ENCODE data around the gene CHAF1A. TPM values are rescaled to one million over a fixed set of nuclear protein-coding genes. Genes with fewer than 3 reads are reported as not detected.

CHAF1A gene
- total RNA-seq, 1 experiment from 2014 or later: 38.1 TPM

GRCh38 chr19:4367336-4367723 lies 35.1 kb upstream of the CHAF1A start:
- no peak for DNase-seq (ENCODE audit: low read depth)

GRCh38 chr19:4367781-4368127 lies 34.7 kb upstream of the CHAF1A start:
- DNase-seq (ENCODE audit: low read depth): no peak

- DNase-seq (ENCODE audit: low read depth): no peak
Observed at GRCh38 chr19:4368128-4368820, 34.2 kb upstream of the CHAF1A start.

- DNase-seq (ENCODE audit: low read depth): peak; percentile 30
Observed at GRCh38 chr19:4369109-4369887, 33.1 kb upstream of the CHAF1A start.

- DNase-seq (ENCODE audit: low read depth): no peak
Observed at GRCh38 chr19:4369888-4370260, 32.6 kb upstream of the CHAF1A start.

GRCh38 chr19:4370418-4371041 lies 31.9 kb upstream of the CHAF1A start:
- no peak for DNase-seq (ENCODE audit: low read depth)

GRCh38 chr19:4371247-4372164 lies 30.9 kb upstream of the CHAF1A start:
- no peak for DNase-seq (ENCODE audit: low read depth)

- no peak for DNase-seq (ENCODE audit: low read depth)
Observed at GRCh38 chr19:4372165-4373012, 30.1 kb upstream of the CHAF1A start.

GRCh38 chr19:4373013-4373367 lies 29.4 kb upstream of the CHAF1A start:
- DNase-seq (ENCODE audit: low read depth): no peak

- DNase-seq (ENCODE audit: low read depth): peak; percentile 58
Observed at GRCh38 chr19:4373601-4374497, 28.6 kb upstream of the CHAF1A start.

- DNase-seq (ENCODE audit: low read depth): peak; percentile 96
Observed at GRCh38 chr19:4374498-4375163, 27.8 kb upstream of the CHAF1A start.

- DNase-seq (ENCODE audit: low read depth): peak; percentile 88
Observed at GRCh38 chr19:4375164-4376027, 27.0 kb upstream of the CHAF1A start.

- no peak for DNase-seq (ENCODE audit: low read depth)
Observed at GRCh38 chr19:4376028-4376670, 26.3 kb upstream of the CHAF1A start.

- DNase-seq (ENCODE audit: low read depth): no peak
Observed at GRCh38 chr19:4376671-4376990, 25.8 kb upstream of the CHAF1A start.

GRCh38 chr19:4376991-4377781 lies 25.3 kb upstream of the CHAF1A start:
- DNase-seq (ENCODE audit: low read depth): peak; percentile 92

- no peak for DNase-seq (ENCODE audit: low read depth)
Observed at GRCh38 chr19:4378886-4379285, 23.6 kb upstream of the CHAF1A start.

Data from M059J (cell line).